Neural cell (in vitro differentiated cells): ENCODE measurements around the gene HIVEP3. TPM values are rescaled to one million over a fixed set of nuclear protein-coding genes. Genes with fewer than 3 reads are reported as not detected.

Source experiments
- H2AFZ ChIP-seq: fragments of 200-600, 300-800 bp; sonication (generic), shearing (Covaris generic); 2 replicates; pipeline ENCODE4 v1.6.0; 2014; ENCODE audit warnings: low read depth, mild to moderate bottlenecking, antibody characterized with exemption, low read length, moderate library complexity
- H3F3A ChIP-seq: fragments of 200-600 bp; shearing (Covaris generic); 2 replicates; pipeline ENCODE4 v1.6.1; 2016; ENCODE audit warnings: mild to moderate bottlenecking, moderate library complexity, mixed read lengths, antibody characterized with exemption, low read length; ENCODE audit not compliant: insufficient read depth, poor library complexity, severe bottlenecking
- H3K27ac ChIP-seq: fragments of 200-600, 300-800 bp; sonication (generic), shearing (Covaris generic); 2 replicates; pipeline ENCODE4 v1.5.1; 2014; ENCODE audit warnings: mild to moderate bottlenecking, low read length, moderate library complexity
- H3K27me3 ChIP-seq: fragments of 300-800, 200-600 bp; sonication (generic), shearing (Covaris generic); 2 replicates; pipeline ENCODE4 v1.6.0; 2014; ENCODE audit warnings: mild to moderate bottlenecking, low read depth, low read length, moderate library complexity; ENCODE audit not compliant: insufficient read depth
- H3K36me3 ChIP-seq: fragments of 300-800, 200-600 bp; sonication (generic), shearing (Covaris generic); 2 replicates; pipeline ENCODE4 v1.5.1; 2014; ENCODE audit warnings: mild to moderate bottlenecking, antibody characterized with exemption, low read length, moderate library complexity; ENCODE audit not compliant: insufficient read depth
- H3K4me2 ChIP-seq: fragments of 300-800, 200-600 bp; sonication (generic), shearing (Covaris generic); 2 replicates; pipeline ENCODE4 v1.6.0; 2014; ENCODE audit warnings: mild to moderate bottlenecking, low read length
- H3K4me3 ChIP-seq: fragments of 300-800, 200-600 bp; sonication (generic), shearing (Covaris generic); 2 replicates; pipeline ENCODE4 v1.5.1; 2014; ENCODE audit warnings: mild to moderate bottlenecking, low read length, moderate library complexity
- H3K79me2 ChIP-seq: fragments of 200-600 bp; shearing (Covaris generic); replicated peaks from 2 replicates; pipeline ENCODE4 v1.6.0; 2014; ENCODE audit warnings: mild to moderate bottlenecking, low read length, moderate library complexity; ENCODE audit not compliant: insufficient read depth
- H3K9ac ChIP-seq: fragments of 300-800, 200-600 bp; sonication (generic), shearing (Covaris generic); 2 replicates; pipeline ENCODE4 v1.6.1; 2016; ENCODE audit warnings: mild to moderate bottlenecking, low read length, mixed read lengths
- H3K9me2 ChIP-seq: fragments of 200-600 bp; shearing (Covaris generic); 2 replicates; pipeline ENCODE4 v1.6.1; 2016; ENCODE audit warnings: mild to moderate bottlenecking, low read length, mixed read lengths; ENCODE audit not compliant: insufficient read depth
- H3K9me3 ChIP-seq: fragments of 200-600, 300-800 bp; sonication (generic), shearing (Covaris generic); 2 replicates; pipeline ENCODE4 v1.6.1; 2016; ENCODE audit warnings: mild to moderate bottlenecking, mixed run types, low read length, moderate library complexity, mixed read lengths
- H4K20me1 ChIP-seq: fragments of 200-600 bp; shearing (Covaris generic); 2 replicates; pipeline ENCODE4 v1.6.1; 2016; ENCODE audit warnings: mild to moderate bottlenecking, mixed run types; ENCODE audit not compliant: insufficient read depth
- CTCF ChIP-seq: fragments of 450-650 bp; IDR thresholded peaks from 2 replicates; pipeline ENCODE4 v1.5.1; 2014; ENCODE audit warnings: antibody characterized with exemption, mild to moderate bottlenecking, moderate library complexity; ENCODE audit not compliant: poor library complexity, severe bottlenecking
- EP300 ChIP-seq: fragments of 450-650 bp; conservative IDR thresholded peaks from 2 replicates; pipeline ENCODE4 v1.6.1; 2014; ENCODE audit warnings: antibody characterized with exemption, mild to moderate bottlenecking, moderate library complexity; ENCODE audit not compliant: poor library complexity, severe bottlenecking
- EZH2 ChIP-seq: fragments of 200-600, 300-800 bp; shearing (Covaris generic), sonication (generic); IDR thresholded peaks from 2 replicates; pipeline ENCODE4 v1.6.1; 2014; ENCODE audit warnings: antibody characterized with exemption, low read length, borderline replicate concordance, mild to moderate bottlenecking; ENCODE audit not compliant: insufficient read depth, poor library complexity, severe bottlenecking
- MXI1 ChIP-seq: fragments of 450-650 bp; conservative IDR thresholded peaks from 2 replicates; pipeline ENCODE4 v1.6.1; 2014; ENCODE audit warnings: antibody characterized with exemption, mild to moderate bottlenecking; ENCODE audit not compliant: poor library complexity, severe bottlenecking
- POLR2AphosphoS5 ChIP-seq: IDR thresholded peaks from 2 replicates; pipeline ENCODE4 v1.6.1; 2012
- RAD21 ChIP-seq: fragments of 450-650 bp; conservative IDR thresholded peaks from 2 replicates; pipeline ENCODE4 v1.6.1; 2014; ENCODE audit warnings: antibody characterized with exemption, mild to moderate bottlenecking, moderate library complexity
- REST ChIP-seq: IDR thresholded peaks from 2 replicates; pipeline ENCODE4 v1.6.1; 2012; ENCODE audit warnings: borderline replicate concordance
- SMC3 ChIP-seq: fragments of 450-650 bp; conservative IDR thresholded peaks from 2 replicates; pipeline ENCODE4 v1.6.1; 2014; ENCODE audit warnings: antibody characterized with exemption, mild to moderate bottlenecking, moderate library complexity; ENCODE audit not compliant: poor library complexity
- TAF1 ChIP-seq: IDR thresholded peaks from 2 replicates; pipeline ENCODE4 v1.6.1; 2012; ENCODE audit warnings: low read depth
- polyA plus RNA-seq: library from polyadenylated mRNA; depleted of rRNA; stranded (reverse); fragments of >200 nt; gene quantifications from 2 replicates; pipeline ENCODE4 v1.2.3, GENCODE V29; 2014

The HIVEP3 gene
- polyA plus RNA-seq, 1 donor from 2014 or later = 2.6 TPM

- H3K9me3 ChIP-seq = no peaks in the 10 kb centered on the region
- no peak overlapping the region for H3K27ac ChIP-seq
- H3K4me3 ChIP-seq = no peak overlapping the region
- no peaks in the 10 kb centered on the region for H3F3A ChIP-seq
- TF ChIP-seq EZH2 = no peak
- no peak for TF ChIP-seq SMC3
- no peak for TF ChIP-seq CTCF
- no peak for TF ChIP-seq RAD21
- TF ChIP-seq REST = no peak
- TF ChIP-seq MXI1 = no peak
- TF ChIP-seq TAF1 = no peak
- no peak for TF ChIP-seq EP300
- TF ChIP-seq POLR2AphosphoS5 = no peak
- no peak overlapping the region for H2AFZ ChIP-seq
- no peaks in the 10 kb centered on the region for H3K36me3 ChIP-seq
- no peak overlapping the region for H3K4me2 ChIP-seq
- H3K9ac ChIP-seq = no peak overlapping the region
- H3K79me2 ChIP-seq = no peaks in the 10 kb centered on the region
- no peaks in the 10 kb centered on the region for H4K20me1 ChIP-seq
- H3K9me2 ChIP-seq = no peaks in the 10 kb centered on the region
- no peaks in the 10 kb centered on the region for H3K27me3 ChIP-seq
Measured at GRCh38 chr1:41539999-41540398, 378.7 kb downstream of the HIVEP3 start.

- Histone ChIP-seq H3F3A (no peaks in the 10 kb centered on the region), H3K9ac (no peak overlapping the region), H2AFZ (no peak overlapping the region), H3K9me3 (no peaks in the 10 kb centered on the region), H3K36me3 (no peaks in the 10 kb centered on the region), H3K27ac (no peak overlapping the region), H3K27me3 (no peaks in the 10 kb centered on the region), H3K79me2 (no peaks in the 10 kb centered on the region), H4K20me1 (no peaks in the 10 kb centered on the region), H3K9me2 (no peaks in the 10 kb centered on the region), H3K4me2 (no peak overlapping the region), H3K4me3 (no peak overlapping the region)
- TF ChIP-seq EP300 (no peak), CTCF (no peak), SMC3 (no peak), TAF1 (no peak), MXI1 (no peak), EZH2 (no peak), RAD21 (no peak), POLR2AphosphoS5 (no peak), REST (no peak)
Measured at GRCh38 chr1:41539418-41539805, 379.3 kb downstream of the HIVEP3 start.
